Neural cell (in vitro differentiated cells): Measurements from ENCODE around the gene ASF1B. TPM values are rescaled to one million over a fixed set of nuclear protein-coding genes. Genes with fewer than 3 reads are reported as not detected.

Experiments
- H2AFZ ChIP-seq: fragments of 200-600, 300-800 bp; sonication (generic), shearing (Covaris generic); 2 replicates; pipeline ENCODE4 v1.6.0; 2014; ENCODE audit warnings: low read depth, mild to moderate bottlenecking, antibody characterized with exemption, low read length, moderate library complexity
- H3F3A ChIP-seq: fragments of 200-600 bp; shearing (Covaris generic); 2 replicates; pipeline ENCODE4 v1.6.1; 2016; ENCODE audit warnings: mild to moderate bottlenecking, moderate library complexity, mixed read lengths, antibody characterized with exemption, low read length; ENCODE audit not compliant: insufficient read depth, poor library complexity, severe bottlenecking
- H3K27ac ChIP-seq: fragments of 200-600, 300-800 bp; sonication (generic), shearing (Covaris generic); 2 replicates; pipeline ENCODE4 v1.5.1; 2014; ENCODE audit warnings: mild to moderate bottlenecking, low read length, moderate library complexity
- H3K27me3 ChIP-seq: fragments of 300-800, 200-600 bp; sonication (generic), shearing (Covaris generic); 2 replicates; pipeline ENCODE4 v1.6.0; 2014; ENCODE audit warnings: mild to moderate bottlenecking, low read depth, low read length, moderate library complexity; ENCODE audit not compliant: insufficient read depth
- H3K36me3 ChIP-seq: fragments of 300-800, 200-600 bp; sonication (generic), shearing (Covaris generic); 2 replicates; pipeline ENCODE4 v1.5.1; 2014; ENCODE audit warnings: mild to moderate bottlenecking, antibody characterized with exemption, low read length, moderate library complexity; ENCODE audit not compliant: insufficient read depth
- H3K4me2 ChIP-seq: fragments of 300-800, 200-600 bp; sonication (generic), shearing (Covaris generic); 2 replicates; pipeline ENCODE4 v1.6.0; 2014; ENCODE audit warnings: mild to moderate bottlenecking, low read length
- H3K4me3 ChIP-seq: fragments of 300-800, 200-600 bp; sonication (generic), shearing (Covaris generic); 2 replicates; pipeline ENCODE4 v1.5.1; 2014; ENCODE audit warnings: mild to moderate bottlenecking, low read length, moderate library complexity
- H3K79me2 ChIP-seq: fragments of 200-600 bp; shearing (Covaris generic); replicated peaks from 2 replicates; pipeline ENCODE4 v1.6.0; 2014; ENCODE audit warnings: mild to moderate bottlenecking, low read length, moderate library complexity; ENCODE audit not compliant: insufficient read depth
- H3K9ac ChIP-seq: fragments of 300-800, 200-600 bp; sonication (generic), shearing (Covaris generic); 2 replicates; pipeline ENCODE4 v1.6.1; 2016; ENCODE audit warnings: mild to moderate bottlenecking, low read length, mixed read lengths
- H3K9me2 ChIP-seq: fragments of 200-600 bp; shearing (Covaris generic); 2 replicates; pipeline ENCODE4 v1.6.1; 2016; ENCODE audit warnings: mild to moderate bottlenecking, low read length, mixed read lengths; ENCODE audit not compliant: insufficient read depth
- H3K9me3 ChIP-seq: fragments of 200-600, 300-800 bp; sonication (generic), shearing (Covaris generic); 2 replicates; pipeline ENCODE4 v1.6.1; 2016; ENCODE audit warnings: mild to moderate bottlenecking, mixed run types, low read length, moderate library complexity, mixed read lengths
- H4K20me1 ChIP-seq: fragments of 200-600 bp; shearing (Covaris generic); 2 replicates; pipeline ENCODE4 v1.6.1; 2016; ENCODE audit warnings: mild to moderate bottlenecking, mixed run types; ENCODE audit not compliant: insufficient read depth
- CTCF ChIP-seq: fragments of 450-650 bp; IDR thresholded peaks from 2 replicates; pipeline ENCODE4 v1.5.1; 2014; ENCODE audit warnings: antibody characterized with exemption, mild to moderate bottlenecking, moderate library complexity; ENCODE audit not compliant: poor library complexity, severe bottlenecking
- EP300 ChIP-seq: fragments of 450-650 bp; conservative IDR thresholded peaks from 2 replicates; pipeline ENCODE4 v1.6.1; 2014; ENCODE audit warnings: antibody characterized with exemption, mild to moderate bottlenecking, moderate library complexity; ENCODE audit not compliant: poor library complexity, severe bottlenecking
- EZH2 ChIP-seq: fragments of 200-600, 300-800 bp; shearing (Covaris generic), sonication (generic); IDR thresholded peaks from 2 replicates; pipeline ENCODE4 v1.6.1; 2014; ENCODE audit warnings: antibody characterized with exemption, low read length, borderline replicate concordance, mild to moderate bottlenecking; ENCODE audit not compliant: insufficient read depth, poor library complexity, severe bottlenecking
- MXI1 ChIP-seq: fragments of 450-650 bp; conservative IDR thresholded peaks from 2 replicates; pipeline ENCODE4 v1.6.1; 2014; ENCODE audit warnings: antibody characterized with exemption, mild to moderate bottlenecking; ENCODE audit not compliant: poor library complexity, severe bottlenecking
- POLR2AphosphoS5 ChIP-seq: IDR thresholded peaks from 2 replicates; pipeline ENCODE4 v1.6.1; 2012
- RAD21 ChIP-seq: fragments of 450-650 bp; conservative IDR thresholded peaks from 2 replicates; pipeline ENCODE4 v1.6.1; 2014; ENCODE audit warnings: antibody characterized with exemption, mild to moderate bottlenecking, moderate library complexity
- REST ChIP-seq: IDR thresholded peaks from 2 replicates; pipeline ENCODE4 v1.6.1; 2012; ENCODE audit warnings: borderline replicate concordance
- SMC3 ChIP-seq: fragments of 450-650 bp; conservative IDR thresholded peaks from 2 replicates; pipeline ENCODE4 v1.6.1; 2014; ENCODE audit warnings: antibody characterized with exemption, mild to moderate bottlenecking, moderate library complexity; ENCODE audit not compliant: poor library complexity
- TAF1 ChIP-seq: IDR thresholded peaks from 2 replicates; pipeline ENCODE4 v1.6.1; 2012; ENCODE audit warnings: low read depth
- polyA plus RNA-seq: library from polyadenylated mRNA; depleted of rRNA; stranded (reverse); fragments of >200 nt; gene quantifications from 2 replicates; pipeline ENCODE4 v1.2.3, GENCODE V29; 2014

The ASF1B gene
- polyA plus RNA-seq, 1 donor from 2014 or later = 0.32 TPM

GRCh38 chr19:14156122-14156521, 19.7 kb upstream of the ASF1B start:
- H3K9me3 ChIP-seq = no peaks in the 10 kb centered on the region
- H3K36me3 ChIP-seq = peaks cover 15% of the 10 kb centered on the region
- no peaks in the 10 kb centered on the region for H3K9me2 ChIP-seq
- no peaks in the 10 kb centered on the region for H3K27me3 ChIP-seq
- no peaks in the 10 kb centered on the region for H3F3A ChIP-seq
- TF ChIP-seq POLR2AphosphoS5 (no peak), EP300 (no peak), MXI1 (no peak), REST (no peak), TAF1 (no peak), CTCF (no peak), EZH2 (no peak), RAD21 (no peak), SMC3 (no peak)
- H3K9ac ChIP-seq = no peak overlapping the region
- H3K27ac ChIP-seq = no peak overlapping the region
- H2AFZ ChIP-seq = no peak overlapping the region
- H4K20me1 ChIP-seq = no peaks in the 10 kb centered on the region
- no peak overlapping the region for H3K4me3 ChIP-seq
- H3K4me2 ChIP-seq = no peak overlapping the region
- H3K79me2 ChIP-seq = no peaks in the 10 kb centered on the region

GRCh38 chr19:14155371-14155770, 19.0 kb upstream of the ASF1B start:
- no peak overlapping the region for H3K4me2 ChIP-seq
- no peaks in the 10 kb centered on the region for H3K9me2 ChIP-seq
- H3K4me3 ChIP-seq = no peak overlapping the region
- H3K36me3 ChIP-seq = peaks cover 15% of the 10 kb centered on the region
- H3K27me3 ChIP-seq = no peaks in the 10 kb centered on the region
- no peaks in the 10 kb centered on the region for H3F3A ChIP-seq
- no peaks in the 10 kb centered on the region for H3K9me3 ChIP-seq
- TF ChIP-seq EP300 = no peak
- no peak for TF ChIP-seq CTCF
- no peak for TF ChIP-seq TAF1
- TF ChIP-seq RAD21 = no peak
- no peak for TF ChIP-seq REST
- TF ChIP-seq EZH2 = no peak
- no peak for TF ChIP-seq SMC3
- no peak for TF ChIP-seq MXI1
- no peak for TF ChIP-seq POLR2AphosphoS5
- H4K20me1 ChIP-seq = no peaks in the 10 kb centered on the region
- H2AFZ ChIP-seq = no peak overlapping the region
- H3K27ac ChIP-seq = no peak overlapping the region
- H3K9ac ChIP-seq = no peak overlapping the region
- H3K79me2 ChIP-seq = no peaks in the 10 kb centered on the region
